GM21717 (cell line): Measurements from ENCODE around the gene RARA.
"Not testable (repeated sequence)": the region's sequence is repeated elsewhere in the genome, so short reads cannot be mapped to it uniquely, and the experiment has no call there.

Experiments
- ATAC-seq: cut with Tn5 transposase; IDR thresholded peaks from one replicate; pipeline ENCODE4 v1.9.1; 2021; ENCODE audit warnings: mild to moderate bottlenecking, moderate library complexity; ENCODE audit not compliant: unreplicated experiment

Gene RARA

DNA sequence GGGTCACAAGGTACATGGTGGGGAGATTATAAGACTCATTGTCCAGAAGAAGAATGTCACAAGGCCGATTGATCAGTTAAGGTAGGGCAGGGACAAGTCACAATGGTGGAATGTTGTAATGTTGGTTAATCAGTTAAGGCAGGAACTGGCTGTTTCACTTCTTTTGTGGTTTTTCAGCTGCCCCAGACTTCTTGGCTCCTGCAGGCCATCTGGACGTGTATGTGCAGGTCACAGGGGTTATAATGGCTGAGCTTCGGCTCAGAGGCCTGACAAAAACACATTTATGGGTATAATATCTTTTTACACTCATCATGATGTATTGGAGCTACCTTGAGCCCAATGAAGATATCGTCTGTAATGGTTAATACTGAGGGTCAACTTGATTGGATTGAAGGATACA is 63.7 kb downstream of the RARA start:
- not testable (repeated sequence) for ATAC-seq

DNA sequence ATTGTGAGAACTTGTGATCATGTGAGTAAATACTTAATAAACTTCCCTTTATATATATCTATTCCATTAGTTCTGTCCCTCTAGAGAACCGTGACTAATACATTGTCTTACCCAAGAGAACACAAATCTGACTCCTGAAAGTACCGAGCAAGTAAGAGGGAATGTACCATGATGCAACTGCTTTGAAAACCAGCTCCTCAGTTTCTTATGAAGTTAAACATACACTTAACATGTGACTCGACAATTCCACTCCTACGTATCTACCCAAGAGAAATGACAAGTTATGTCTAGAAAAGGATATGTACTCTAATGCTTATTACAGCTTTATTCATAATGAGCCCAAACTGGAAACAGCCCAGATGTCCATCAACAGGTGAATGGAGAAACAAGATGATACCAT is 64.3 kb downstream of the RARA start:
- ATAC-seq = no peak

DNA sequence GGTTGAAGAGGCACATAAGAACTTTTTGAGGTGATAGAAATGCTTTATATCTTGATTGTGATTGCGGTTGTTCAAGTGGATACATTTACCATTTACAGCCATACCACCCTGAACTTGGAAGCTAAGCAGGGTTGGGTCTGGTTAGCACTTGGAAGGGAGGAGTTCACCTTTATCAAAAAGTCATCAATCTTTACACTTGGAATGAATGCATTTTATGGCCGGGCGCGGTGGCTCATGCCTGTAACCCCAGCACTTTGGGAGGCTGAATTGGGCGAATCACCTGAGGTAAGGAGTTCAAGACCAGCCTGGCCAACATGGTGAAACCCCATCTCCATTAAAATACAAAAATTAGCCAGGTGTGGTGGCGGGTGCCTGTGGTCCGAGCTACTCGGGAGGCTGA is 65.0 kb downstream of the RARA start:
- no peak for ATAC-seq

DNA sequence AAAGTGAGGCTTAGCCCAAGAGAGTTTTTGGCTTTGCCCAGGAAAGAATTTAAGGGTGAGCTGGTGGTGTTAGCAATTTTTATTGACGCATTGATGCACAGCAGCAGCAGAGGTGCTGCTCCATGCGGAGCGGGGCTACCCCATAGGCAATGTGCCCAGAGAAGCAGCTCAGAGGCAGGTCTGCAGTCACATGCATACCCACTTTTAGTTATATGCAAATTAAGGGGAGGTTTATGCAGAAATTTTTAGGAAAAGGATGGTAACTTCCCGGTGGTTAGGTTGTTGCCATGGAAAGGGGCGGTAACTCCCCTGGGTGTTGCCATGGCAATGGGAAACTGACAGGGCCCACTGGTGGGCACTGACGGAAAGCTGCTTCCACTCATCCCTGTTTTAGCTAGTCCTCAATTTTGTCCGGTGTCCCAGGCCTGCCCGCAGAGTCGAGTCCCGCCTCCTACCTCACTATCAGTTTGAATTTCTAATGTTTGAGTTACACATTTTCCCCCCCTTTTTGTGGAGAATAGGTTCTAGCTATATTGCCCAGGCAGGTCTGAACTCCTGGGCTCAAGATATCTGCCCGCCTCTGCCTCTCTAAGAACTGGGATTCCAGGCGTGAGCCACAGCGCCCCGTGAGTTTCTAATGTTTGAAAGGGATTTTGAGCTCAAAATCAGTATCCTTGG is 66.0 kb downstream of the RARA start:
- no peak for ATAC-seq

DNA sequence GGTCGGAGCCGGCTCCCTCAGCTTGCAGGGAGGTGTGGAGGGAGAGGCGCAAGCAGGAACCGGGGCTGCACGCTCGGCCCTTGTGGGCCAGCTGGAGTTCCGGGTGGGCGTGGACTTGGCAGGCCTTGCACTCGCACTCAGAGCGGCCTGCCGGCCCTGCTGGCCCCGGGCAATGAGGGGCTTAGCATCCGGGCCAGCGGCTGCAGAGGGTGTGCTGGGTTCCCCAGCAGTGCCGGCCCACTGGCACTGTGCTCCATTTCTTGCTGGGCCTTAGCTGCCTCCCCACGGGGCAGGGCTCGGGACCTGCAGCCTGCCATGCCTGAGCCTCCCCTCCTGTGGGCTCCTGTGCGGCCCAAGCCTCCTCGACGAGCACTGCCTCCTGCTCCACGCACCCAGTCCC is 66.8 kb downstream of the RARA start:
- ATAC-seq = not testable (repeated sequence)

DNA sequence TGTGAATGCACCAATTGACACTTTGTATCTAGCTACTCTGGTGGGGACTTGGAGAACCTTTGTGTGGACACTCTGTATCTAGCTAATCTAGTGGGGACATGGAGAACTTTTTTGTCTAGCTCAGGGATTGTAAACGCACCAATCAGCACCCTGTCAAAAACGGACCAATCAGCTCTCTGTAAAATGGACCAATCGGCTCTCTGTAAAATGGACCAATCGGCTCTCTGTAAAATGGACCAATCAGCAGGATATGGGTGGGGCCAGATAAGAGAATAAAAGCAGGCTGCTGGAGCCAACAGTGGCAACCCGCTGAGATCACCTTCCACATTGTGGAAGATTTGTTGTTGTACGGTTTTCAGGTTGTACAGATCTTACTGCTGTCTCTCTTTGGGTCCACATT is 67.6 kb downstream of the RARA start:
- ATAC-seq = not testable (repeated sequence)

DNA sequence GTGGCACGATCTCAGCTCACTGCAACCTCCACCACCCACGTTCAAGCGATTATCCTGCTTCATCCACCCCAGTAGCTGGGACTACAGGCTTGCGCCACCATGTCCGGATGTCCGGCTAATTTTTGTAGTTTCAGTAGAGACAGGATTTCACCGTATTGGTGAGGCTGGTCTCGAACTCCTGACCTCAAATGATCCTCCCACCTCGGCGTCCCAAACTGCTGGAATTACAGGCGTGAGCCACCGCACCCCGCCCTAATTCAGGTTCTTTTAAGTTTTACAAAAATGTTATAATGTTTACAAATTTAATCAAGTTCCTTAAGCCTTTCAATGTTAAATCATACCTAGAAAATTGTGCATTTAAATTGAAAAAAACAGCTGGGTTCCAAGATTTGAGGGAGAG is 68.9 kb downstream of the RARA start:
- no peak for ATAC-seq

DNA sequence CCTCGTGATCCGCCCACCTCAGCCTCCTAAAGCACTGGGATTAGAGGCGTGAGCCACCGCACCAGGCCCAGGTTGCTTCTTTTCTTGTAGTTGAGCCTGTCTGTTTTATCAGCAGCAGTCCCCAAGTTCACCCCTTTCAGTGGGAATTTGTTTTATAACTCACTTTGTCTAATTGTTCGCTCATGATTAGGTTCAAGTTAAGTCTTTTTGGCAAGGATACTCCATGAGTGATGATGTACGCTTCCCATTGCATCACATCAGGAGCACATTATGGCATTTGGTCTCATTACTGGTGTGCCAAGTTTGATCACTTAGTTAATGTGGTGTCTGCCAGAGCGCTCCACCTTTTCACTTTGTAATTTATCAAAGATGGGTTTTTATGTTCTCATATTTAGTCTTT is 70.0 kb downstream of the RARA start:
- no peak for ATAC-seq

DNA sequence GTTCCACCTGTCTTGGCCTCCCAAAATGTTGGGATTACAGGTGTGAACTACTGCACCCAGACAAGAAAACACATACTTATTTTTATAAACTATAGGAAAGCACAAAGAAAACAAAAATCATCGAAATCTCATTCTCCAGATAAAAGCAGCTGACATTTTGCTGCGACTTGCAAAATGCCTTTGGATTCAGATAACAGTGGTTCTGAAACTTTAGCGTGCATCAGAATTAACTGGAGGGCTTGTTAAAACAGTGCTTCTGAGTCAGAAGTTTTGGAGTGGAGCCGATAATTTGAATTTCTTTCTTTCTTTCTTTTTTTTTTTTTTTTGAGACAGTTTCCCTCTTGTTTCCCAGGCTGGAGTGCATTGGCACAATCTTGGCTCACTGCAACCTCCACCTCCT is 73.3 kb downstream of the RARA start:
- no peak for ATAC-seq

DNA sequence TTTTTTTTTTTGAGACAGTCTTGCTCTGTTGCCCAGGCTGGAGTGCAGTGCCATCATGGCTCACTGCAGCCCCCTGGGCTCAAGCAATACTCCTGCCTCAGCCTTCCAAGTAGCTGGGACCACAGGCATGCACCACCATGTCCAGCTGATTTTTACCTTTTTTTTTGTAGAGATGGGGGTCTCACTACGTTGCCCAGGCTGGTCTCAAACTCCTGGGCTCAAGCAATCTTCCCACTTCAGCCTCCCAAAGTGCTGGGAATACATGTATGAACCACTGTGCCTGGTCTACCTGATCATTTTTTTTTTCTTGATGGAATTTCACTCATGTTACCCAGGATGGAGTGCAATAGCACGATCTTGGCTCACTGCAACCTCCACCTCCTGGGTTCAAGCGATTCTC is 77.6 kb downstream of the RARA start:
- ATAC-seq = not testable (repeated sequence)

DNA sequence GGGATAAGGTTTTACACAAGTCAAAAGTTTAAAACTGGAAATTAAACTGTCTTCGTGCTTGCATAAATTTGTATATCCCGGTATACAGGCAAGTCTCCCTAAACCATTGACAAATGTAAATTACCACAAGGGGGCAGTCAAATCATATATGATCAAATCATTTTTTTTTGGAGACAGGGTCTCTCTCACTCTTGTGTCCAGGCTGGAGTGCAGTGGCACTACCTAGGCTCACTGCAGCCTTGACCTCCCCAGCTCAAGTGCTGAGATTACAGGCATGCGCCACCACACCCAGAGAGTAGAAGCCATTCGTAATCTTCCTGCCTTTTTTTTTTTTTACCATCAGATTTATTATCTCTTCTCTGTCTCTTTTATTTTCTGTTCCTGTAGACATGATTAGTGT is 90.2 kb downstream of the RARA start:
- ATAC-seq = no peak

DNA sequence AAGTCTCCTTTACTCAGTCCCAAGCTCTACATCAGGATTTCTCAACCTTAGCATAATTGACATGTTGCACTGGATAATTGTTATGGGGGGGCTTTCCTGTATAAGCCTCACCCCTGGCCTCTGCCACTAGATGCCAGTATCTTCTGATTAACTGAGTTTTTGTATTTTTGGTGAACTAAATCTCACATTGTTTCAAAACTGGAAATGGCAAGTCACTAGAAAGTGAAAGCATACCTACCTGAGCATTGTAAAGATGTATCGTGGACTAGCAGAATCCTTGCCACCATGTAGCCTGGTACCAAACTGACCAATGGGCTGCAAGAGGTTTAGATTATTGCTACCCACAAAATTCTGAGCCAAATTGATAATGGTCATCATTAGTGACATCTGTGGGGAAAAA is 93.7 kb downstream of the RARA start:
- ATAC-seq = no peak

DNA sequence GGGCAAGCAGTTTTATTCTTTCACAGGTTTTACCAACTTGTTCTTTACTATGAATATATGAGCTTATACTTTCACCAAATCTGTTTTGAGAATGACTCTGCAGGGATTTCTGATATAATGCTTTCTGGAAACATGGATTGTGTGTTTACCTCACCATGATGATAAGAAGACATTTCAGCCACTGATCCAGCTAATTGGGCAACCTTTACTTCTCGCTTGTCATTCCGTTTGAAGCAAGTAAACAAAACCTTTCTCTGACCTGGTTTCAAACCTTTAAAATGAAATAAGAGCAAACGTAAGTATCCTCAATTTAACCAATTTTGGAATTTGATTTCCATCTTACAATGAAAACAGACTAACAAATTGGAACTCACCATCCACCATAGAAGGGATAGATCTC is 95.0 kb downstream of the RARA start:
- ATAC-seq = no peak
